Endometrium (tissue), 2 donors: ENCODE results near the gene TMPRSS9.
"Not testable (repeated sequence)": the region's sequence is repeated elsewhere in the genome, so short reads cannot be mapped to it uniquely, and the experiment has no call there.

Experiments used
- FAIRE-seq: peaks from 2 replicates; lab custom pipeline; 2012; peaks lifted over from hg19 to GRCh38; lab: Jason Lieb, UNC
- donor health status: control.
- donor health status: control.

Gene TMPRSS9

GRCh38 chr19:2438178-2438577 is 78.1 kb downstream of the TMPRSS9 start:
- no peak for FAIRE-seq

GRCh38 chr19:2440515-2440914 is 80.5 kb downstream of the TMPRSS9 start:
- no peak for FAIRE-seq

- no peak for FAIRE-seq
Observed at GRCh38 chr19:2441096-2441752, 81.2 kb downstream of the TMPRSS9 start.

GRCh38 chr19:2443116-2443784 is 83.2 kb downstream of the TMPRSS9 start:
- FAIRE-seq: no peak

- no peak for FAIRE-seq
Observed at GRCh38 chr19:2443785-2444182, 83.7 kb downstream of the TMPRSS9 start.

- FAIRE-seq: no peak
Observed at GRCh38 chr19:2444251-2445002, 84.4 kb downstream of the TMPRSS9 start.

- FAIRE-seq: no peak
Observed at GRCh38 chr19:2446381-2446780, 86.3 kb downstream of the TMPRSS9 start.

GRCh38 chr19:2449019-2449418 is 89.0 kb downstream of the TMPRSS9 start:
- no peak for FAIRE-seq

GRCh38 chr19:2451138-2451537 is 91.1 kb downstream of the TMPRSS9 start:
- FAIRE-seq: no peak

- FAIRE-seq: no peak
Observed at GRCh38 chr19:2451741-2452140, 91.7 kb downstream of the TMPRSS9 start.

- FAIRE-seq: no peak
Observed at GRCh38 chr19:2453431-2454025, 93.5 kb downstream of the TMPRSS9 start.

- FAIRE-seq: no peak
Observed at GRCh38 chr19:2454199-2454961, 94.3 kb downstream of the TMPRSS9 start.

- FAIRE-seq: no peak
Observed at GRCh38 chr19:2454962-2455850, 95.1 kb downstream of the TMPRSS9 start.

GRCh38 chr19:2455851-2456570 is 95.9 kb downstream of the TMPRSS9 start:
- no peak for FAIRE-seq

GRCh38 chr19:2457394-2458037 is 97.5 kb downstream of the TMPRSS9 start:
- FAIRE-seq: no peak

GRCh38 chr19:2458054-2458453 is 98.0 kb downstream of the TMPRSS9 start:
- no peak for FAIRE-seq

- not testable (repeated sequence) for FAIRE-seq
Observed at GRCh38 chr19:2458776-2459175, 98.7 kb downstream of the TMPRSS9 start.

- FAIRE-seq: no peak
Observed at GRCh38 chr19:2460245-2460644, 100.2 kb downstream of the TMPRSS9 start.

- FAIRE-seq: no peak
Observed at GRCh38 chr19:2461751-2462634, 101.9 kb downstream of the TMPRSS9 start.
